Activated CD4-positive, alpha-beta T cell treated with anti-CD3 and anti-CD28 coated beads, Interleukin-2, amount 50 U/mL, for 16 hours (primary cell): ENCODE measurements around the gene SOBP.
A peak's percentile ranks its signal among the peaks of the same experiment; 100 is the strongest.

Source experiments
- DNase-seq: peaks from one replicate; pipeline ENCODE4 v3.0.0-alpha.2; 2020

Gene SOBP

DNA sequence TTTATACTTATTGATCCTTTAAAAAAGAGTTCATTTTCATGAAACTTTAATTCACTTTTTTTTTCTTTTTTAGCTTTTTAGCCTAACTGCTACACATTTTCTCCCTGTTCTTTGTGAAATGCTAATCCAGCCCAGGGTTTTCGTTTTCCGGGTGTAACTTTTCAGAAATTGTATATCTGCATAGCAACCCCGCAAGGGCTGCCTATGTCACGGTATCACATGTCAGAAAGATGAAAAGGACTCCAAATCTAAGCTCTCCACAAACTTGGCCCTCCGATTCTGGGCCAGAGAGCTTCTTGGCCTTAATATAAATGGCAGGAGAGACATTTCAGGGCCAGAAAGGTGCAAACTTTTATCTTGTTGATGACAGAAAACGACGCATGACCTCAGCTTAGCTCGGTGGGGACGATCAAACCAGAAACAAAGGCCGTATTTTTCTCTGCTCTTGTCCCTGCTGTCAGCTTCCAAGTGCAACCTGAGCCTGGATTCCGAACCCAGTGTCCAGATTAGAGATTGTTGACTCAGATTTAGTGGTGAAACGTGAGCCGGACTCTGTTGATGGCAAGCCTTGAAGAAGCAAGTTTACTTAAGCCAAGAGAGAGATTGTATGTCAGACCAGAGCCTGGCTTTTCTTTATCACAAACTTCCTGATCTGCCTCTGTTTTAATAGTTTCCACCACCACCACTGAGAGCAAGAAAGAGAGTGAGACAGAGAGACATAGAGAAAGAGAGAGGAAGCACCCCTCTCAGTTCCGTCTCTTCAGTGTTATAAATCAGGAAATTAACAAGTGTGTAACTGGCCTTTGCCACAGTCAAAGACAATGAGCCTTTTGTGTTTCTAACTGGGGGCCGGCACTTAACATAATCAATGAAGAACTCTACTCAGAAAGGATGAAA is 176.4 kb downstream of the SOBP start:
- DNase-seq, result no peak

DNA sequence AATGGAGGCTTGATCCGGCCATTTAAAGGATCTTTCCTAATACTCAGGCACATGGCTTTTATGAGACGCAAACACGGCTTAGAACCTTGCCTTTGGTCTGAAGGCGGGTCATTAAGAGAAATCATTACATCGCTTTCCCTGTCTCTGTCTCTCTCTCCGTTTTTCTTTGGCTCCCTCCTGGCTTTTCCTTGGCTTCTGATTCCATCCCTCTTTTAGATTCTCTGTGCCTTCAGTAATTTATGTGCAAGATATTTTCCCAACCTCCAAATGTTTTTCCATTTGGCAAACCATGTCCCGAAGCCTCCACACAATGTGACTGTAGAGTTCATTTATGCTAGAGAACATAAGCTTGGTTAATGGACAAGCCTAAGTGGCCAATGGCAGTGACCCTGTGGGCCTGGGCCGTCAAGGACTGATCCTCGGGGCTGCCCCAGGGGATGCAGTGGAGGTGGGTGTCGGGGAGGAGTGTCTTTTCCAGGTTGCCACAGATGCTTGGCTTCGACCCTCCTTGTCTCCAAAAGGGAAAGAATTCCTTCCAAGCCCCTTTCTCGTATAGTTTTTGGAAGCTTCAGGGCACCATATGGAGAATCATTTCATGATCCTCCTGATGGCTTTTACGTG is 177.2 kb downstream of the SOBP start:
- DNase-seq, result no peak

GRCh38 chr6:107667790-107668189 is 177.9 kb downstream of the SOBP start:
- DNase-seq, result no peak

GRCh38 chr6:107668743-107669474 is 179.0 kb downstream of the SOBP start:
- DNase-seq, result peak; percentile 23

- peak; percentile 12 for DNase-seq
These were observed 180.9 kb downstream of the SOBP start for GRCh38 chr6:107670792-107671199.

DNA sequence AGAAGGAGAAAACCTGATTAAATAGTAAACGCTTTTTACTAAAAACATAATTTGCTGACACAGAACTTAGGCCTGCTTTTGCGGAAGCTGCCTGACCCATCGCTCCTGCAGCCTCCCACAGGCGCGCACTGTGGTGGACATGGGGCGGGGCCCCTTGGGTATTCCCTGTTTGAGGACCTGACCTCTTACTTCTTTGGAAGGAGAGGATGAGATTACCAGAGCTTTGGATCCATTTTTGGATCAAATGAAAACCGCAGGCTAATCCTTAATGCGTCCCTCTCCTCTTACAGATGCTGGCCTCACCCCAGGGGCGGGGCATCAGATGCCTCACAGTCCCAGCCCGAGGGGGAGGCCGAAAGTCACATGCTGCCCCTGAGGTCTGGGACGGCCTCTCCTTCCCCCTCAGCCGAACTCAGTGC is 183.2 kb downstream of the SOBP start:
- no peak for DNase-seq

GRCh38 chr6:107674995-107675738 is 185.2 kb downstream of the SOBP start:
- peak; percentile 87 for DNase-seq

- no peak for DNase-seq
These were observed 186.1 kb downstream of the SOBP start for GRCh38 chr6:107676042-107676441.

GRCh38 chr6:107677399-107677798 is 187.5 kb downstream of the SOBP start:
- no peak for DNase-seq

- DNase-seq, result no peak
These were observed 189.5 kb downstream of the SOBP start for GRCh38 chr6:107679457-107679856.

DNA sequence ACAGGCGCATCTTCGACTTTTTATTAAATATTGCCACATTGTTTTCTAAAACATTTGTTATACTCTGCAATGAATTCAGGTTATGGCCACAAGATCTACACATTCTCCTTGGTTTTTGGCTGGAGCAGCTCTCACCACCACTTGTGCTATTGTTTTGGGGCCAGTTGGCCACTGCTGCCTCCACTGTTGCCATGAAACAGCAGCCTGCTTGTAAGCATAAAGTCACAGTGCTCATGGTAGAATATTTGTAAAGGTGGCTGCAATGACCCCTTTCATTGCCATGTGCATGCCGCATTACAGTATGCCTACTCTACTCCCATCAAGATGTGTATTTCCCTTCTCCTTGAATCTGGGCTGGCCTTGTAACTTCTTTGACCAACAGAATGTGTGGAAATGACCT is 192.8 kb downstream of the SOBP start:
- no peak for DNase-seq

DNA sequence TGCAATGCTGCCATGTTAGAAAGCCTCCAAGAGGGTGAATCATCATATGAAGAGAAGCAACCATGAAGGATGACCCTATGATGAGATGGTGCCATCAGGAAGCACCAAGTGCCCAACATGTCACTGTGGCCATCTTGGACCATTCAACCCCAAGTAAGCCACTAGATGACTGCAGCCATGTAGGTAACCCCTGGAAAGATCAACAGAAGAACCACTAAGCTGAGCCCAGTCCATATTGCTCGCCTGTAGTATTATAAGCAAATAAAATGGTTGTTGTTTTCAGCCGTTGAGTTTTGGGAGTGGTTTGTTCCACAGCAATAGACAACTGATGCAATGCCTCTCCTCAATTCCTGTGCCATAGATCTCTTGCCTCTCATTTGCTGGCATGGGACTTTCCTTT is 193.3 kb downstream of the SOBP start:
- DNase-seq, result no peak

DNA sequence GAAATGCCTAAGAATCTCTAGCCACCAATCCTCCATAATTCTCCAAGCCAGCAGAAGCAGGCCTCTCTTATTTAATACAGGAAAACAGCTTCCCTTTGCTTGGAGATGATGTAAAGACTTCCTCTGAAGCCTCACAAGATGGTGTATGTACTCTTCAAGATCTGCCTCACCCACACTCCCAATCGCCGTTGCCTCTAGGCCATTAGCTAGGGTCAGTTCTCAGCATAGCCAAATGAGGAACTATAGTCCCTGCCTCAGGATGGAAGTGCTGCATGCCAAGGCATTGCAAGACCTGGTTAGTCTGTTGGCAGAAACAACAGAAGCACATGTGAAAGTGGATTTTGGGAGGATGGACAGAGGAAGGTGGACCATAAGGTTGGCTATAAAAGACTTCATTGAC is 195.1 kb downstream of the SOBP start:
- no peak for DNase-seq

DNA sequence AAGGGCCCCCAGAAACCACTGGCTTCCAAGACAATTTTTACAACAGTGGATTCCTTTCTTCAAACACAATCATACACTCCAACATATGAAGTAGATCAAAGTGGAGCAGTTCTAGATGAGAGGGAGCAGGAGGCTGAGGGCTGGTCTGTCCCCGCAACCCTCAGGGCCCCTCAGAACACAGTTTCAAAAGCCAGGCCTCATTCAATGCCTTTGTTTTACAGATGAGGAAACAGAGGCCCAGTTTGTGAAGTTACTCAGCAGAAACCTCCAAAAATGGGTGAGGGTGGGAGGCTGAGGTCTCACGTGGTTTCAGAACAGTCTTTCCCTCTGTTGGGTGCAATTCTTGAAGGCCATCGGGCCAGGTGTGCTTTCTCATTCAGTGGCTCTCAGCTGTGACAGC is 199.3 kb downstream of the SOBP start:
- no peak for DNase-seq

DNA sequence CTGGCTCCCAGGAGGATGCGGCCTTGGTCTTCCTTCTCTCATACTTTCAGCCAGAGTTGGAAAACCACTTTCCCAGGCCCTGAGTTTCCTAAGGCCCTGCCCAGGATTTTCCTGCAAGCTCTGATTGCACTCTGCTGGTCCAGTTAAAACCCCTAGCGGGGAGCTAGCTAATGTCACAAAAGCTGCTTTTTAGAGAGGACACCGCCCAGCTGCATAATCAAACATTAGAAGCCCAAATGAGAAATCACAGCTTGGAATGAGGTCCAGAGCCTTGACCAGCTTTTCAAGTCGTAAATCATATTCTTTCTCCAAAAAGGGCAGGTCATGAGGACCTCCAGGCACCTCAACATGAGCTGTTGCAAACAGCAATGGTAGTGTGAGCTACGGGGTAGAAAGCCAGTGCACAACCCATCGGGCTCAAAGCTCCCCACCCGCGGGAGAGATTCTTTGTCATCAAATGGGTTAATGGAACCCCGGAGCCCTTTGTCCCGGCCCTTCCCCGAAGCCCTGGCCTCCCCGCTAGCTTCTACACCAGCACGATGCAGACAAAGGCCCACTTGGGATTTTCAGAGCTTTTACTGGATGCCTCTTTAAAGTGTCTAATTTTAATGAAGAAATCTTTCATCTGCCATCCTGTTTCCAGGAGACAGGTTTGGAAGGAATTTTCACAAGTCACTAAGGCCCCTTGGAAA is 200.2 kb downstream of the SOBP start:
- DNase-seq, result no peak

DNA sequence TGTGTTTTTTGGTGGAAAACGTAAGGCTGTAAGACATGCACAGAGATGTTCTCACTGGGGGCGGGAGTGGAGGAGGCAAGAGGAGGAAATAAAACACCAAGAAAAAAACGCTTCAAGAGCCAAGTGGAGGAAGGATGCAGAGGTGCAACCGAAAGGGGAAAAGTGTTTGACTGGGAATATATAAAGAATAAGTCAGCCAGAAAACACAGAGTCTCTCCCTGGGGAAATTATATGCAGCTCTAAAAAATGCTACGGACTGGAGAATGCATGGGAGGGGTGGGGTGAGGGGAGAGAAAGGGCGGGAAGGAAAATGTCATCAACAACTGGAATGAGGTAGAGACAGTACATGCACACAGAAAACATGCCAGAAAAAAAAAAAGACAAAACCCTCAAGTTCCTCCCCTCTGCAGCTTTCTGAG is 200.7 kb downstream of the SOBP start:
- DNase-seq, result no peak

- no peak for DNase-seq
These were observed 201.3 kb downstream of the SOBP start for GRCh38 chr6:107691062-107691751.

GRCh38 chr6:107692351-107692750 is 202.4 kb downstream of the SOBP start:
- DNase-seq, result no peak

- no peak for DNase-seq
These were observed 205.3 kb downstream of the SOBP start for GRCh38 chr6:107695061-107695720.

- DNase-seq, result no peak
These were observed 207.8 kb downstream of the SOBP start for GRCh38 chr6:107697682-107698081.

- no peak for DNase-seq
These were observed 208.2 kb downstream of the SOBP start for GRCh38 chr6:107698146-107698545.
